EH (cell line): Measurements from ENCODE around the gene SMG6.

ENCODE experiments used
- DNase-seq: peaks from one replicate; pipeline ENCODE4 v3.0.0-alpha.2; 2015; ENCODE audit warnings: low read depth

Gene SMG6

DNA sequence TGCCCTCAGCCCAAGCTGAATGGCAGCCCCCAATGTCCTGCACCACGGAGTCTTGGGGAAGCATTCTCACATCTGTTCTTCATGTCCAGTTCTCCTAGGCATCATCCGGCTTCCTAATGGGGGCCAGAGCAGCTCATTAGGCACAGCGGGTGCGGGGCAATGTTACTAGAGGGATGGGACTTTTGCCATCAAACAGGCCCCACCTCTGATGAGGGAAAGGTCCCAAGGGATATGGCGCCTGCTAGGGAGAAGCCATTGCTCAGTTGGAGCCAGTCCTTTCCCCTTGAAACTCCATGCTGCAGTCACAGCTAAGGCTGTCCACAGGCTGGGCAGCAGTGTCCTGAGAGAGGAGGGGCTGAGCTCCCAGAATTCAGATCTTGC lies 275.4 kb downstream of the SMG6 start:
- no peak for DNase-seq

DNA sequence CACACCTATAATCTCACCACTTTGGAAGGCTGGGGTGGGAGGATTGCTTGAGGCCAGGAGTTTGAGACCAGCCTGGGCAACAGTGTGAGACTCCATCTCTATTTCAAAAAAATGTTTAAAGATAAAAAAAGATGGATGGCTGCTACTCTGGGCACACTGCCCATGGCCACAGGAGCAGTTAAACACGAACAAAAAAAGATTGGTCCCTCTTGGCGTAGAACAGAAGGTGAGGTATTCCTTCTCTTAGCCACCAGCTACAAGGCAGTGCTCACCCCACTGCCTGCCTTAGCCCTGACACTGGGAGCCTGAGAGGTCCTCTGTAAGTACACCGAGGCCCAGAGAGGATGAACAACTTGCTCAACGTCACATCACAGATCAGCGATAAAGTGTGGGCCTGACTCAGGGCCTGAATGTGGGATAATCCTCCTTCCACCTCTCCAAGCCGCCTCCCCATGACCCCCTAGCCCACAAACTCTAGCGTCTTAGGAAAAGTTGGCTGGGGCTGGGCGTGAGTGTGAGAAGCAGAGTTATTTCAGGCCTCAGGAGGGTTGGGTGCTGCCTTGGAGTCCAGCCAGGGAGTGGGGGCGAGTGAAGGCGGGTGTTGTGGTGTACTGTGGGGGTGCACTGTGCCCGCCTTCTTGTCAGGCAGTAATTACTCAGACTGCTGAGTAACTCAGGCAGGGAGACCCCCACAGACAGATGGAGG lies 275.9 kb downstream of the SMG6 start:
- no peak for DNase-seq

DNA sequence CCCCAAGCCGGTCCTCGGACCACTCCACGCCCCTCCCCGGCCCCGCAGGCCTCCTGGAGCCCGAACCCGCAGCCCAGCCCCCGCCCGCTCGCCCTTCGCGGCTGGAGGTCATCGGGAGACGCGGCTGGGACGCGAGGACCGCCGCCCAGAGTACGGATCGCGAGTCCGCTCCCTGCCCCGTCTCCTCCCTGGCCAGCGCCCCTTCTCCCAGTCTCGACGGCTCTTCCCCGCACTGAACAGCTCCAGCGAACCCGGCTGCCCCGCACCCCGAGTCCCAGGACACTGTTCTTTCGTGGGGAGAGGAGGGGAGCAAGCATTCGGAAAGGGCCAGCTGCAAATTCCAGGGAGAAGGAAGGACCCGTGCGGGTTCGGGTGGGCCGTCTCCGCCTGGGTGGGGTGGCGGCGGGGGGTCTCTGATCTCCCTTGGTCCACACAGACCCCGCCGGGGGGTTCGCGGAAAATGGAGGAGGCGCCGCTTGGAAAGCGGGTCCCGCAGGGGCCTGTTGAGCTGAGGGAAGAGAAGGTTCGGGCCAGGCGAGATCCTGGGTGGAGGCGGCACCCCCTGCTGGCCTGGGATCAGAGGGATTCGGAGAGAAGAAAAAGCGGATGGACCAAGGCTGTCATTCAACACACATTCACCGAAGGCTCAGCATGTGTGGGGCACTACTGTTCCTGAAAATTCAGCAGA lies 277.8 kb downstream of the SMG6 start:
- peak; percentile 79 for DNase-seq

DNA sequence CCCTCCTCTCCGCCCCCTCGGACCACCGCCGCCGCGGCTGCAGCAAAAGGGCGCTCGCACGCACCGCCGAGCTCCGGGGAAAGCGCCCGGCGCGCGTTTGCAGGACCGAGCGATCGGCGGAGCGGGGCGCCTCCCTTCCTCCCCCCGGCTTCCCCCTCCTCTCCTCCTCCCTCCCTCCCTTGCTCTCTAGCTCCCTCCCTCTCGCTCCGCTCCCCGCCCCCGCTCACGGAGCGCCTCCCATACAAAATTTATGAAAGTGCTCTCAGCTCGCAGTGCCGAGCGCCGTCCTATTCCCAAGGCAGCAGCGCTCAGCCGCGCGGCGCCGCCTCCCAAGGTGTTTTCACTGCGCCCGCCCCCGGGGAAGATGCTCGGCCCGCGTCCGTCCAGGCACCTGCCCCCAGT lies 278.4 kb downstream of the SMG6 start, which contains the start of gene RTN4RL1:
TSS of gene RTN4RL1 (minus strand) at position 115 of the 402 bp plus-strand sequence. CDS start 469 bp downstream, outside the sequence.
- peak; percentile 82 for DNase-seq

DNA sequence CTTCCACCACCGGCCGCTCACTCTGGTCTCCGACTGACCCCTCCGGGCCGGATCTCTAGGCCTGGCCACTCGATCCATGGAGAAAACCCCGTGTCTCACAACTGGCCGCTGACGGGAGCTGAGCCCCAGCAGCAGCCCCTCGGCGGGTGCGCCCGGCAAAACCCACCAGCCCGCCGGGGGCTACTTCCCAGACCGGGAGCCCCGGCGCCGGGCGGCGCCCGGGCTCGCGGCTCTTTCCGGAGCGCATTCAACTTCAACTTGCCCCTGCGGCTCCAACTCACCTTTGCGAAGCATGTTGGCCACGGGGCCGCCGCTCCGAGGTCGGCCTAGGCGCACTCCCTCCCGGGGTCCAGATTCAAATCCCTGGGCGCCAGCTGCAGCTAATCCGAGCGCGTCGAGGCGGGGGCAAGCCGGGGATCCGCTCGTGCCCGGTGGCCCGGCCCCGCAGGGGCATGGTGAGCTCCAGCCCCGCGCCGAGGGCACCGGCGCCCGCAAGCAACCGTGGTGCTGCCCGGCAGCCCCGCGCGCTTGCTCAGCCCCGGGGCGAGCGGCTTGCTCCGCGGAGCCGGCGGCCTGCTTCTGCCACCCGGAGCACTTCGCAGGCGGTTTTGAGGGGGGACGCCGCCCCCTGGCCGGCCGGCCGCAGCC lies 278.9 kb downstream of the SMG6 start:
- no peak for DNase-seq

DNA sequence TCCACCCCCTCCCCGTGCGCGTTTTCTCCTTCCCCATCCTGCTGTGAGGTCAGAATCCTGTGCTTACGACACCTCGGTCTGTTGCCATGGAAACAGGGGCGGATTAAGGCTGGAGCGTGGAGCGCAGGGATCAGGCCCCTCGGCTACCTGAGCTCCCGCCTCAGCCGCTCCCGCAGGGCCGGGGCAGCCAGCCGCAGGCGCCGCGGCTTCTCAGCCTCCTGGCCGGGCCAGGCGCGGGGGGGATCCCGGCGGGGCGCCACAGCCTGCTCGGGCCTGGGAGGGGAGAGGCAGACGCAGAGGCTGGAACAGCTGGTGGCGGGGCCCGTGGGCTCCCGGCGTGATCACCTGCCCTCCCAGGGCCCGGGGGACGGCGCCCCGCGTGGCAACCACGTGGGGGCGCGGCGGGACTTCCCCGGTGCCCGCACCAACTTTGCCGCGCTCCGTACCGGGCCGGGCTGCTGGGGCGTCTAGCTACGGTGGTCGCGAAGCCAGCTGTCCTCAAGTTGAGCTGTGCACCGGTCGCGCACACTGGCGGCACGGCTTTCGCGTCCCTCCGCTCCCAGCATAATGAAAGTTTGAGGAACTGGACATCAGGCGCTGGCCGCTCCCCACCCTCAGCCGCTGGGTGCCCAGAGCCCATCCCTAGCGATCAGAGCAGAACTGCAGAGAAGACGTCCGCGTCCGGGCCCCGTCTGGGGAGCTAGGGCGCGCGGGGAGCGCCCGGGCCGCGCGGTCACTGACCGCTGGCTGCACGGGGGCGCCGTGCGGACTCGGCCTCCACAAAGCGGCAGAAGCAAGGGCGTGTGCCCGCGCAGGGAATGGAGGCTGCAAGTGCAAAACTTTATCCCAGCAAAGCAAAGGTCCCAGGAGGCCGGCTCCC lies 279.7 kb downstream of the SMG6 start:
- peak; percentile 60 for DNase-seq

DNA sequence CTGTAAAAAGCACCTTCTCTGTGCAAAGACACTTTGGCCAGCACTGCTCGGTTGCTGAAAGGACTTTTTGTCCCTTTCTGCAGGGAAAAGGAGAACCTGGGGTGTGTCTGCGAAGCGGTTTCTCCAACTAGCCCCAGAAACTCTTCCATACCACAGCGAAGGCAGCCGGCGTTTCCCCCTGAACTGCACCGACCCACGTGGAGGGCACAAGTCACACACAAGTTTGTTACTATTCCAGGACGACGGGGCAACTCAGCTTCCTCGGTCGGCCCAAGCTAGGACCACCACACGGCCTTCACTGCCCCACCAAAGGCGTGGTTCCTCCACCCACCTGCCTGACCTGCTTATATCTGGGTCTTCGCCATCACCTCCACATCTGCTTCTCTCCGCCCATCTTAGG lies 280.3 kb downstream of the SMG6 start:
- DNase-seq, result no peak

DNA sequence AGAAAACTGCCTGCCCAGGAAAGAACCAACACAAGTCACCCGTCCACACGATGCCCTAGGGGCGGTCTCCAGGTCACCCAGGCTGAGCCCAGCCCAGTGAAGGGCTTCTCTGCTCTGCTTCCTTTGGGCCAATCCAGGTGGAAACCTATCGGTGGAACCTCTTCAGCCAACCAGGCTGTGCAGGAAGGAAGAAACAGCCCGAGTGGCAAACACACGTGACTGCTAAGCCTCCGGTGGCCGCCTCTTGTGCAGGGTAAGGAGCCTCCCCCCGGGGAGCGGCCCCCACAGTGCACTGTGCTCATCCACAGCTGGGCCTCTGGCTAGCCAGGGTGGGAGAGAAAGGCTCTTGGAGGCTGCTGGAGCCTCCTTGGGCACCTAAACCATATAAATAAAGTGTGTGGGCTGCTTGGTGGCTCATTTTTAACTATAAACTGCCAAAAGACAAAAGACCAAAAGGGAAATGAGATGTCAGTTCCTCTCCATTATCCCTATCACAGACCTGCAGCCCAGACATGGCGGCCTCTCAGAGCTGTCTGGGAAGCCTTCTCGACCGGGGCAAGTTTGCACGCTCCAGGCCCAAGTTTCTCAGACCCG lies 280.8 kb downstream of the SMG6 start:
- DNase-seq, result no peak

DNA sequence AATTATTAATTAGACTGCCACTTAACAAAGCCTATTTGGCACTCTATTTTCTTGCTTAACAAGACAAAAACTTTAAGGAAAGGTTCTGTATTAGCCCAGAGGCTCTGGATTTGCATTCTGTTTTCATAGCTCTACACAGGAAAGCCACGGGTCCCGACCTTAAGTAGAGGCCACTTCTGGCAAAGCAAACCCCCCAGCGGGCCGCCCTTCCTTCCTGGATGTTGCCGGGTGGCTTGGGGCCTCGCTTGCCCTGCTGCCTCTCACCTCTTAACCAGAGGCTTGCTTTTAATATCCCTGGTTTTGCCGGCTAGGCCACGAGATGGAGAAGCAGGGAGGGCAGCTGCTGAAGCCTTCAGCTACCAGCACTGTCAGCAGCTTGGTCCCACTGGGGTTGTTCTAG lies 282.9 kb downstream of the SMG6 start:
- no peak for DNase-seq

DNA sequence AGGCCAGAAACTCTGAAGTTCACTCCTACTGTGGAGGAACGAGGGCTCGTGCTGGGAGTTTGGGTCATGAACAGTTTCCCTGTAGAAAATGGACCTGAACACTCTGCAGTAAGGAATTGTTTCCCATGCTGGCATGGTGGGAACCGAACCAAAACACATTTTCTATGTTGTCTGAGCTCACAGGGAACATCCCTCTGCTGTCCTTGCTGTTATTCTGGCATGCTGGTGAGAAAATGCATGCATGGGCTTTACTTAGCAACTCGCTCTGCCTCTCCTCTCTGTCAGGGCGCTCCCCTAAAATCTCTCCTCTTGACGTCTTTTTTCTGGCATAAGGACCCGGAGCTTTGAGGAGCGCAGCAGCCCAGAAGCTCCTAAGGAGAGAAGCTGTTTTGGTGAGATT lies 283.9 kb downstream of the SMG6 start:
- DNase-seq, result no peak

DNA sequence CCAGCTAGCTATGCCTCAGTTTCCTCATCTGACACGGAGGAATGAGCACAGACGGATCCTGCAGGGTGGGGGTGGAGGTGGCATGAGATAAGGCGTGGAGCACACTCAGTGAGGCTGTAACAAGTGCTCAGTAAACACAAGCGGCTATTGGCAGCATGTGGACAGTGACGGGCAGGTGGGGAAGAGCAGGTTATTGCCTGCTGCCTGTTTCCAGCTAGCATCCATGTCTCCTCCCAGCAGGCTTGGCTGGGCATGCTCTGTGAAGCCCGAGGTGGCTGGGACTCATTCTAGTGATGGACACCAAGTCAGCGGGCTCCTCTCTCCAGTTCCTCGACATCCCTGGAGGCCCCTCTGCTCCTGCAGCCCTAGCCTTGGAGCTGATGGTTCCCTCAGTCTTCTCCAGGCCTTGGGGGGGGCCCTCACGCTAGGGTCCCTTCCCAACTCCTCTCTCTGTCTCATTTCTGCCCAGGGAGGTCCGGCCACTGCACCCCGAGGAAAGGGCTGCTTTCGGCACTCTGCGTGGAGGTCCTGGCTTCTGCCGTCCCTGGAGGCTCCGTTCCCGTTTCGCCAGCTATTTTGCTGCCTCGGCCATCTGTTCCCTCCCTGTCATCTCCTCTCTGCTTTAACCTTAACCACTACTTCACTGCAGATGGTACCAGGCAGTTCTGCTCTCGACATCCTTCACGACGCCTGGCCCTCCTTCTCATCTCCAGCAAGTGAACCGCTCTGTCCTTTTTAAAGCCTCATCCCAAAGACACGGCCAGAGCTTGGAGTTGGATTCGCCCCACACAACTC lies 284.7 kb downstream of the SMG6 start:
- DNase-seq, result no peak

DNA sequence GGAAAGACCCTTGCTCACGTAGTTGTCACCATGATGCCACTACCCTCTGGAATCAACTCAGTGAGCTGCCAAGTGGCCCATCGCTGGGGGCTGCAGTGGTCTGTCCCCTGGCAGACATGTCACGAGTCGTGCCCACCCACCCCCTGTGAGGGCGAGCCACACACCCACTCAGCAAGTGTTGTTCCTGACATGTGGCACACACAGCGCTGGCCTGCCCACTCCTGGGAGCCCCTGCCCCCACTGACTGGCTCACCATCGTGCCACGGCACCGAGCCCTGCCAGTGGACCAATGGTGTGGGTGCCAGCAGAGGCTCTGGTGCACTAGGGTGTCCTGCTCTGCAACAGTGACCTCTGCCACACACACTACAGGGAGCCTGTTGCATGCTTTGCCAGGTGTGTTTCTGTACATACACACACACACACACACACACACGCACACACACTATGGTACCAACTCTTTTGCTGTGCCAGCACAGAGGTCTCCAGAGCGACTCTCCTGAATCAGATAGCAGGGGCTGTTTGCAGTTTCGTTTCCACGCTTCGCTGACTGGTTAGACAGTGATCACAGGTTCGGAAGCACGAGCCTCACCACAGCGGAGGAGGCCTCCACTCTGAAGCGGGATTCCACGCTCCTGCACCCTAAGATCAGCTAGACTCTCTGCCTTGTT lies 286.2 kb downstream of the SMG6 start:
- DNase-seq, result no peak

DNA sequence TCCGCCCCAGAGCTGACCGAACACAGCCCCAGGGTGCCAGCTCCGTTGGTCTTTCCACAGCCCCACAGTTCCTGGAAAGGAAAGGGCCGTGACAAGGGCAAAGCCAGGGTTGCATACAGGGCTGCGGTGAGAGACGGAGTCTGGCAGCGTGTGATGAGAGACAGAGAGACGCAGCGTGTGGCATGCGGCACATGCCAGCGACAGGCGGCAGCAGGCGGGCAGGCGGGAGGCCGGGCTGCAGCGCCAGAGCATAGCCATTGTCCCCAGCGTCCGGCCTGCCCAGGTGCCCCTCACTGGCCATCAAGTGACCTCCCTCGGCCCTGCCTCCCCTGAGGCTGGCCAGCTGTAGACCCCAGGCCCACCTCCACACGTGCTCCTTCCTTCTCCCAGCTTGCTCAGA lies 287.1 kb downstream of the SMG6 start:
- DNase-seq, result no peak

DNA sequence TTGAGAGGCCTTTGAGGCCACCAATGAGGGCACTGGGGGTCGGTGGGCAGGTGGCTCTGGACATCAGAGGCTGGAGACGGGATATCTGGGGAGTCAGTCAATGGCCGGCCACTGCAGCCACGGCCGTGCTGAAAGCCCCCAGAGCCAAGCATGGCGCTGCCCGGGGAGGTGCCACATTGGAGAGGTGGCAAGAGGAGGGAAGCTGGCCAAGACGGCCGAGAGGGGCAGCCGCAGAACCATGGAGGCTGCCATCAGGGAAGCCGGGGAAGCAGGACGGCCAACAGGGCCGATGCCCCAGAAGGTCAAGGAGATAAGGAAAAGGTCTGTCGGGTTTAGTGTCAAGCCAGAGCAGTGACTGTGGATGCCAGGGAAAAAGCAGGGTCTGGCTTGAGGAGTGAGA lies 288.3 kb downstream of the SMG6 start:
- DNase-seq, result no peak

DNA sequence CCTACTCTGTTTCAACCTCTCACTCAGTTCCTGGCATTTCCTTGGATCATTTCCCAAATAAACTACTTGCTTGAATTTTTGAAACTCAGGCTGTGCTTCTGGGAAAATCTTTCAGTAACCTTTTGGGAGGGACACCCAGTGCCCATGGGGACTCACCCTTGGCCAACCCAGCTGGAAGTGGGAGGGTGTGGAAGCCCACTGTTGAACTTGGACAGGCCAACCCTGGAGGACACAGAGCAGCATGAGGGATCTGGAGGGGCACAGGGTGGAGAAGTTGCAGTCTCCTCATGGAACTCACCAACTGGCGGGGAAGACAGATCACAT lies 289.6 kb downstream of the SMG6 start:
- DNase-seq, result peak; percentile 51

DNA sequence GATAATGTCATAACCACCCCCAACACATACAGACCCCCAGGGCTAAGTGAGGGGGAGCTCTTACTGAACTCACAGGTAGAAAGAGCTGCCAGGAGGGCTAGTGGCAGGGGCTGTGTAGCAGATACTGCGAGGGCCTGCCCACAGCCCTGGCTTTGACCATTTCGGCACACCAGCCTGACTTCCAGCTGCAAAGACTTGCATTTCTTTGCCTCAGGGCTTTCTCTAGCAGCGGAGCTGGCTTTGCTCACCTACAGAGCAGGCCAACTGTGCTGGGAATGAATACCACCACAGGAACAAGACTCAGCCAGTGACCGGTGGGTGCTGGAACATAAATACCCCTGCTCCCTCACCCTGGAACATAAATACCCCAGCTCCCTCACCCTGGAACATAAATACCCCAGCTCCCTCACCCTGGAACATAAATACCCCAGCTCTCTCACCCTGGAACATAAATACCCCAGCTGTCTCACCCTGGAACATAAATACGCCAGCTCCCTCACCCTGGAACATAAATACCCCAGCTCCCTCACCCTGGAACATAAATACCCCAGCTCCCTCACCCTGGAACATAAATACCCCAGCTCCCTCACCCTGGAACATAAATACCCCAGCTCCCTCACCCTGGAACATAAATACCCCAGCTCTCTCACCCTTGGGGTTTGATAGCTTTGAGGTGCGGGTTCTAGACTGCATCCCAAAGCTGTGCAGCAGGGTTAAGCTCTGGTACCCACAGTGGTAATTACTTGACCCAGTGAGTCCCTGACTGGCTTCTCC lies 290.2 kb downstream of the SMG6 start:
- DNase-seq, result peak; percentile 26

DNA sequence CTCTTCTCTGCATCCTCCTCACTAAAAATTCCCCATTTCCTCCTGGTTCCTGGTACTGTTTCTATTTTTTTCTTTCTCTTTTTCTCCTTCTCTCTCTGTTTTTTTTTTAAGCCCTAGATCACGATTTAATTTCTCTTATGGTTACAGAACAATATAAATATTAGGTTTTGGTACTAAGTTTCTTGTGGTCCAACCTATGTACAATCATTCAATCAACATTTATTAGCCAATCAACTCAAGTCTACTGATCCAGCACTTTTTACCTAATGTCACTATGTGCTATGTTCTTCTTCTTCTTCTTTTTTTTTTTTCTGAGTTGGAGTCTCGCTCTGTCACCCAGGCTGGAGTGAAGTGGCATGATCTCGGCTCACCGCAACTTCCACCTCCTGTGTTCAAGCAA lies 291.1 kb downstream of the SMG6 start:
- no peak for DNase-seq

DNA sequence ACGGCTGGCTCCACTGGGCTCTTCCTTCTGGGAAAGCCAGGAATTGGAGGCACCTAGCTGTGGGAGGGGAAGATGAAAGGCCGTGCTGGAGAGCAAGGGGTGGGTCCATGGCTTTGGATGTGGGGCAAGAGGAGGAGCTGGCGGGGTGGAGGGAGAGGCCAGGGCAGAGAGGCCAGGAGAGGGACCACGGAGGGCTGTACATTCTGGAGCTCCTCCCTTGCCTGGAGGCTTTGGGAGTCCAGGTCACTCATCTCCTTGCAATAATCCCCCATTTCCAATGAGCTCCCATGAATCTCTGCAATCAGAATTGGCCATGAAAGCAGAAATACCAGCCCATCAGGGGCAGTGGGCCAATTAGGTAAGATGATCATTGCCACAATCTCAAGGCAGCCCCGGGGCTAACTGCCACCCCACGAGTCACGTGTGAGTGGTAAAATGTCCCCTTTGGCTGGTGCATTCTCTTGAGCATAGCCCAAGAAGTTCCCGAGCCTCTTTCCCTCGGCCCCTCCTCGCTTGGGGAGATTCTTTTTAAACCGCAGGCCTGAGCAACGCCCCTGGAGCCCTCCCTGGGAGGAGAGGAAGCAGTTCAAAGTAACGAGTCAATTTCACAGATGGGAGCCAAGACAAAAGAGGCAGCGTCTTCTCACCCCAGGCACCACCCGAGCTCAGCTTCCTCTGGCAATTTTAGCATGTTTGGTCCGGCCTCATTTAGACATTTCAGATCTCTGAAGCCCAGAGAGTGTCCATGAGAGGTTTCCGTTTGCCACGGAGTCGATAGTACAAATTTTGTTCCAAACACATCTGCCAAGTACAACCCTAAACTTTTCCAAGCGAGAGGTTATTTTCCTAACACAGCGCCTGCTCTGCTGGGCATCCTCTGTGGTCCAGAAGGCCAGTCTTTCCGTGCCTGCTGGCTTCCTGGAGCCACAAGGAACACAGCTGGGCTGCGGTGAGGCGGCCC lies 291.9 kb downstream of the SMG6 start:
- peak; percentile 90 for DNase-seq
